IMR-90 (cell line): Measurements from ENCODE around the gene NFKB1. TPM values are rescaled to one million over a fixed set of nuclear protein-coding genes. Genes with fewer than 3 reads are reported as not detected.

Experiments used
- ATAC-seq: fragments of 200-7000 bp; cut with Tn5 transposase; 2 replicates; pipeline ENCODE4 v1.9.1; 2020; ENCODE audit warnings: low read depth, mild to moderate bottlenecking, moderate library complexity
- BruUV-seq: library from RNA; stranded (reverse); fragments of 400-500 nt; replicated peaks from 2 replicates; lab custom pipeline; 2021; lab: Mats Ljungman, UMichigan
- CTCF ChIA-PET: fragments of 300-600 bp; formaldehyde crosslinking; extraction: SDS; loops from one replicate; lab custom pipeline; 2021; ENCODE audit warnings: antibody characterized with exemption; lab: Yijun Ruan, JAX
- POLR2A ChIA-PET: fragments of 300-600 bp; sonication (Branson Sonifier 250); formaldehyde crosslinking; loops from one replicate; lab custom pipeline; 2022; ENCODE audit warnings: antibody characterized with exemption; ENCODE audit not compliant: unreplicated experiment; lab: Charles Lee
- DNase-seq: peaks from one replicate; pipeline ENCODE4 v3.0.0; 2013
- H2AFZ ChIP-seq: replicated peaks from 2 replicates; pipeline ENCODE3; 2013; ENCODE audit warnings: low read length, mild to moderate bottlenecking; ENCODE audit not compliant: poor library complexity
- H2AK5ac ChIP-seq: 2 replicates; pipeline ENCODE4 v1.6.1; 2013; ENCODE audit warnings: low read depth, low read length, inconsistent platforms
- H2AK9ac ChIP-seq: replicated peaks from 2 replicates; pipeline ENCODE3; 2013; ENCODE audit warnings: mild to moderate bottlenecking, low read depth, low read length, moderate library complexity; ENCODE audit not compliant: poor library complexity
- H2BK120ac ChIP-seq: 2 replicates; pipeline ENCODE4 v1.6.1; 2013; ENCODE audit warnings: low read depth, low read length, inconsistent platforms
- H2BK15ac ChIP-seq: 3 replicates; pipeline ENCODE4 v1.6.1; 2013; ENCODE audit warnings: low read depth, low read length, inconsistent platforms
- H2BK20ac ChIP-seq: 2 replicates; pipeline ENCODE4 v1.6.1; 2013; ENCODE audit warnings: low read depth, mild to moderate bottlenecking, inconsistent platforms, low read length, moderate library complexity
- H2BK5ac ChIP-seq: 2 replicates; pipeline ENCODE4 v1.6.1; 2013; ENCODE audit warnings: mild to moderate bottlenecking, low read depth, low read length, inconsistent platforms; ENCODE audit not compliant: poor library complexity, severe bottlenecking
- H3K14ac ChIP-seq: replicated peaks from 2 replicates; pipeline ENCODE4 v1.6.1; 2013; ENCODE audit warnings: low read depth, low read length, inconsistent platforms
- H3K18ac ChIP-seq: 2 replicates; pipeline ENCODE4 v1.6.1; 2013; ENCODE audit warnings: low read depth, low read length, control low read depth
- H3K23ac ChIP-seq: 2 replicates; pipeline ENCODE4 v1.6.1; 2013; ENCODE audit warnings: low read depth, low read length, inconsistent platforms
- H3K27ac ChIP-seq: 2 replicates; pipeline ENCODE4 v1.5.1; 2013; ENCODE audit warnings: mild to moderate bottlenecking, control low read depth, low read length; ENCODE audit not compliant: insufficient read depth
- H3K27me3 ChIP-seq: 2 replicates; pipeline ENCODE4 v1.6.1; 2013; ENCODE audit warnings: low read length; ENCODE audit not compliant: control insufficient read depth, insufficient read depth
- H3K36me3 ChIP-seq: 2 replicates; pipeline ENCODE4 v1.6.1; 2013; ENCODE audit warnings: low read length, mixed read lengths; ENCODE audit not compliant: control insufficient read depth, insufficient read depth
- H3K4ac ChIP-seq: 2 replicates; pipeline ENCODE4 v1.6.1; 2013; ENCODE audit warnings: low read depth, low read length, inconsistent platforms
- H3K4me1 ChIP-seq: 2 replicates; pipeline ENCODE4 v1.6.1; 2013; ENCODE audit warnings: low read length, mixed read lengths; ENCODE audit not compliant: control insufficient read depth, insufficient read depth
- H3K4me2 ChIP-seq: 2 replicates; pipeline ENCODE4 v1.6.1; 2013; ENCODE audit warnings: low read depth, mild to moderate bottlenecking, control low read depth, low read length, moderate library complexity
- H3K4me3 ChIP-seq: 2 replicates; pipeline ENCODE4 v1.5.1; 2013; ENCODE audit warnings: low read depth, mild to moderate bottlenecking, control low read depth, low read length, moderate library complexity; ENCODE audit not compliant: insufficient read depth
- H3K56ac ChIP-seq: 2 replicates; pipeline ENCODE4 v1.6.1; 2013; ENCODE audit warnings: low read length, inconsistent platforms; ENCODE audit not compliant: insufficient read depth; ENCODE audit errors: extremely low read depth
- H3K79me1 ChIP-seq, 2 experiments: 2 replicates each; pipeline ENCODE4 v1.6.1; 2013; ENCODE audit warnings: low read length in 2 of 2, inconsistent platforms in 1 of 2, low read depth in 1 of 2
- H3K9ac ChIP-seq: 2 replicates; pipeline ENCODE4 v1.6.1; 2013; ENCODE audit warnings: low read depth, low read length, control low read depth
- H3K9me1 ChIP-seq: 2 replicates; pipeline ENCODE4 v1.6.1; 2013; ENCODE audit warnings: low read length, inconsistent platforms; ENCODE audit not compliant: insufficient read depth
- H3K9me3 ChIP-seq: 2 replicates; pipeline ENCODE4 v1.6.1; 2013; ENCODE audit warnings: low read length; ENCODE audit not compliant: control insufficient read depth, insufficient read depth
- H4K20me1 ChIP-seq: 2 replicates; pipeline ENCODE4 v1.6.1; 2013; ENCODE audit warnings: low read length, inconsistent platforms; ENCODE audit not compliant: insufficient read depth
- H4K5ac ChIP-seq: 2 replicates; pipeline ENCODE4 v1.6.1; 2013; ENCODE audit warnings: mild to moderate bottlenecking, low read depth, low read length, control low read depth
- H4K8ac ChIP-seq, 2 experiments: 2 replicates each; pipeline ENCODE4 v1.6.1; 2013; ENCODE audit warnings: low read depth in 2 of 2, low read length in 2 of 2, control low read depth in 1 of 2, inconsistent platforms in 1 of 2
- H4K91ac ChIP-seq: 2 replicates; pipeline ENCODE4 v1.6.1; 2013; ENCODE audit warnings: low read depth, low read length, inconsistent platforms; ENCODE audit not compliant: insufficient read depth
- BHLHE40 ChIP-seq: fragments of 150-350 bp; IDR thresholded peaks from 2 replicates; pipeline ENCODE4 v1.6.1; 2016; ENCODE audit warnings: mild to moderate bottlenecking, low read depth, low read length
- CEBPB ChIP-seq: IDR thresholded peaks from 2 replicates; pipeline ENCODE4 v1.6.1; 2012; ENCODE audit warnings: low read depth, low read length, improper control_type of control experiment
- CHD1 ChIP-seq: IDR thresholded peaks from 2 replicates; pipeline ENCODE4 v1.6.1; 2012; ENCODE audit warnings: low read depth, low read length, improper control_type of control experiment
- CTCF ChIP-seq: conservative IDR thresholded peaks from 2 replicates; pipeline ENCODE4 v1.5.1; 2012; ENCODE audit warnings: mild to moderate bottlenecking, low read depth, low read length, improper control_type of control experiment
- FOS ChIP-seq: fragments of 150-350 bp; IDR thresholded peaks from 2 replicates; pipeline ENCODE4 v1.6.1; 2016; ENCODE audit warnings: low read depth, low read length
- MAFK ChIP-seq: IDR thresholded peaks from 2 replicates; pipeline ENCODE4 v1.6.1; 2012; ENCODE audit warnings: low read depth, low read length, improper control_type of control experiment
- MAZ ChIP-seq: IDR thresholded peaks from 2 replicates; pipeline ENCODE4 v1.6.1; 2012; ENCODE audit warnings: low read depth, mild to moderate bottlenecking, low read length, improper control_type of control experiment, moderate library complexity, borderline replicate concordance
- MXI1 ChIP-seq: IDR thresholded peaks from 2 replicates; pipeline ENCODE4 v1.6.1; 2012; ENCODE audit warnings: low read depth, mild to moderate bottlenecking, low read length, moderate library complexity, borderline replicate concordance
- NFE2L2 ChIP-seq: fragments of 150-350 bp; IDR thresholded peaks from 2 replicates; pipeline ENCODE4 v1.6.1; 2016; ENCODE audit warnings: low read depth, mild to moderate bottlenecking, low read length
- POLR2A ChIP-seq: IDR thresholded peaks from 2 replicates; pipeline ENCODE4 v1.6.1; 2012; ENCODE audit warnings: mild to moderate bottlenecking, low read depth, low read length
- RAD21 ChIP-seq: IDR thresholded peaks from 2 replicates; pipeline ENCODE4 v1.6.1; 2012; ENCODE audit warnings: low read length, improper control_type of control experiment
- RCOR1 ChIP-seq: IDR thresholded peaks from 2 replicates; pipeline ENCODE4 v1.6.1; 2012; ENCODE audit warnings: mild to moderate bottlenecking, low read length, improper control_type of control experiment; ENCODE audit not compliant: insufficient replicate concordance
- RFX5 ChIP-seq: IDR thresholded peaks from 2 replicates; pipeline ENCODE4 v1.8.0; 2012; ENCODE audit warnings: low read depth, mild to moderate bottlenecking, low read length, moderate library complexity
- SMC3 ChIP-seq: fragments of 150-350 bp; IDR thresholded peaks from 2 replicates; pipeline ENCODE4 v1.6.1; 2016; ENCODE audit warnings: low read depth, mild to moderate bottlenecking, antibody characterized with exemption, low read length, moderate library complexity
- whole genome bisulfite sequencing, 2 experiments: methylation state at CpG; one replicate each; pipeline versions ENCODE4 v1.1.5 to v1.1.7; 2013; ENCODE audit warnings: missing lambda C conversion rate in 2 of 2; ENCODE audit not compliant: insufficient read length in 1 of 2; ENCODE audit errors: extremely low coverage in 2 of 2; 5-methylcytosine and 5-hydroxymethylcytosine counted together
- dilution Hi-C: fragments of 300-500 bp; cut with HindIII; formaldehyde crosslinking; loops from one replicate; pipeline ENCODE4 v1.14.3; 2018; ENCODE audit warnings: low sequenced_read_pairs; ENCODE audit not compliant: unreplicated experiment
- in situ Hi-C: fragments of 300-500 bp; cut with MboI; formaldehyde crosslinking; loops from 3 replicates; pipeline ENCODE4 v1.14.3; 2019; ENCODE audit warnings: low sequenced_read_pairs, inconsistent platforms, mixed read lengths
- intact Hi-C: fragments of 100-400 bp; cut with micrococcal nuclease; formaldehyde crosslinking; loops from 2 replicates; pipeline ENCODE4 v1.10.0; 2022
- polyA plus RNA-seq, 3 experiments: library from polyadenylated mRNA; depleted of rRNA; stranded (reverse); fragments of >200 nt; gene quantifications; 2 replicates each; pipeline ENCODE4 v1.2.3, GENCODE V29; 2012; ENCODE audit warnings: low replicate concordance in 1 of 3
- total RNA-seq: library from RNA; depleted of rRNA; stranded (reverse); fragments of >200 nt; gene quantifications from 2 replicates; pipeline ENCODE4 v1.2.3, GENCODE V29; 2012
- TF ChIP-seq, protein P1 (sequence below): fragments of 150-350 bp; IDR thresholded peaks from 2 replicates; pipeline ENCODE4 v1.6.1; 2016; ENCODE audit warnings: low read depth, mild to moderate bottlenecking, low read length, moderate library complexity, borderline replicate concordance
- TF ChIP-seq, protein P2 (sequence below): fragments of 150-350 bp; IDR thresholded peaks from 2 replicates; pipeline ENCODE4 v1.6.1; 2017; ENCODE audit warnings: mild to moderate bottlenecking, antibody characterized with exemption, low read length, low read depth

Gene NFKB1
- total and polyA plus RNA-seq, 2 of the 4 experiments (the other 2 are of a cell fraction): 19.8 to 24.6 TPM

DNA sequence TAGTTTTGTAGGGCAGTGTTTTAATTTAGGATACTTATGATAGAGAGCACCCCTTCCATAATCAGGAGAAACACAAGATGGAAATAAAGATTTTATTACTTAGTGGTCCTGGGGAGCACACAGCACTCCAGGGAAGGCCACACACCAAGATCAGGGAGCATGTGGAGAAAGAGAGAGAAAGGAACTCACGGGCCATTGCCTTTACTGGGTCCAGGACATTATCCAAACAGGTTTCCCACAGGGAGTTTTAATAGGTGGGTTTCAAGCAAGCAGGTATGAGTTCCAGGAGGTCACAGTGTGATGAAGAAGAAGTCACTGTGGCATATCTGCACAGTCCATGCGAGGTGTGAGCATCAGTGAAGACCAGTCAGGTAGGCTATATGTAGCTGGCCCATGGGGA, 46.8 kb downstream of the NFKB1 start:
- POLR2A ChIA-PET: no interaction called here
- WGBS, 2 experiments: 71% methylated on average over 1 of the region's 2 CpGs; no CpG with 5 or more reads in 1 of the 2 experiments

More for the DNA sequence above, 46.8 kb downstream of the NFKB1 start:
- peaks cover 7% of the 10 kb centered on the region for H3K36me3 ChIP-seq
- CTCF ChIA-PET: no interaction called here
- H3K23ac ChIP-seq: no peak overlapping the region
- H3K4me1 ChIP-seq: peaks cover 1% of the 10 kb centered on the region; the same call in 1 of the 2 replicates
- H3K27ac ChIP-seq: no peak overlapping the region
- dilution Hi-C loops: no loop called here
- H3K4me3 ChIP-seq: no peak overlapping the region
- BruUV-seq: no TSS peak
- H4K91ac ChIP-seq: no peak overlapping the region
- no peak overlapping the region for H4K8ac ChIP-seq
- peaks cover 4% of the 10 kb centered on the region for H3K9me1 ChIP-seq
- H3K18ac ChIP-seq: no peak overlapping the region
- H3K56ac ChIP-seq: no peak overlapping the region
- in situ Hi-C loops: no loop called here
- no peak overlapping the region for H3K4me2 ChIP-seq
- H2AK9ac ChIP-seq: no peak overlapping the region
- H3K14ac ChIP-seq: no peak overlapping the region
- H3K79me1 ChIP-seq: peaks cover 7 to 9% of the 10 kb centered on the region in 2 experiments; a peak in 3 of 4 replicates
- H2BK5ac ChIP-seq: no peak overlapping the region
- no peak overlapping the region for H2BK120ac ChIP-seq
- no peaks in the 10 kb centered on the region for H4K20me1 ChIP-seq
- TF ChIP-seq RFX5 (no peak), CEBPB (no peak), RAD21 (no peak), CHD1 (no peak), MXI1 (no peak), BHLHE40 (no peak), MAFK (no peak), NFE2L2 (no peak), CTCF (no peak), RCOR1 (no peak), FOS (no peak), SMC3 (no peak), POLR2A (no peak), MAZ (no peak)
- TF ChIP-seq, protein P1, sequence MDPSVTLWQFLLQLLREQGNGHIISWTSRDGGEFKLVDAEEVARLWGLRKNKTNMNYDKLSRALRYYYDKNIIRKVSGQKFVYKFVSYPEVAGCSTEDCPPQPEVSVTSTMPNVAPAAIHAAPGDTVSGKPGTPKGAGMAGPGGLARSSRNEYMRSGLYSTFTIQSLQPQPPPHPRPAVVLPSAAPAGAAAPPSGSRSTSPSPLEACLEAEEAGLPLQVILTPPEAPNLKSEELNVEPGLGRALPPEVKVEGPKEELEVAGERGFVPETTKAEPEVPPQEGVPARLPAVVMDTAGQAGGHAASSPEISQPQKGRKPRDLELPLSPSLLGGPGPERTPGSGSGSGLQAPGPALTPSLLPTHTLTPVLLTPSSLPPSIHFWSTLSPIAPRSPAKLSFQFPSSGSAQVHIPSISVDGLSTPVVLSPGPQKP: no peak
- TF ChIP-seq, protein P2, sequence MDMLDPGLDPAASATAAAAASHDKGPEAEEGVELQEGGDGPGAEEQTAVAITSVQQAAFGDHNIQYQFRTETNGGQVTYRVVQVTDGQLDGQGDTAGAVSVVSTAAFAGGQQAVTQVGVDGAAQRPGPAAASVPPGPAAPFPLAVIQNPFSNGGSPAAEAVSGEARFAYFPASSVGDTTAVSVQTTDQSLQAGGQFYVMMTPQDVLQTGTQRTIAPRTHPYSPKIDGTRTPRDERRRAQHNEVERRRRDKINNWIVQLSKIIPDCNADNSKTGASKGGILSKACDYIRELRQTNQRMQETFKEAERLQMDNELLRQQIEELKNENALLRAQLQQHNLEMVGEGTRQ: no peak
- intact Hi-C loops: no loop called here
- no peaks in the 10 kb centered on the region for H3K27me3 ChIP-seq
- H2AFZ ChIP-seq: no peak overlapping the region
- no peaks in the 10 kb centered on the region for H3K9me3 ChIP-seq
- no peak overlapping the region for H3K9ac ChIP-seq
- no peak overlapping the region for H4K5ac ChIP-seq
- H2AK5ac ChIP-seq: no peak overlapping the region
- no peak for ATAC-seq
- no peak overlapping the region for H2BK20ac ChIP-seq
- no peak overlapping the region for H2BK15ac ChIP-seq
- H3K4ac ChIP-seq: no peak overlapping the region
- no peak for DNase-seq
